Type B pancreatic cell (in vitro differentiated cells): ENCODE results near the gene RPL36AL. TPM values are rescaled to one million over a fixed set of nuclear protein-coding genes. Genes with fewer than 3 reads are reported as not detected.
"Not testable (repeated sequence)": the region's sequence is repeated elsewhere in the genome, so short reads cannot be mapped to it uniquely, and the experiment has no call there.

ENCODE experiments used
- DNase-seq: peaks from one replicate; pipeline ENCODE4 v3.0.0; 2021; ENCODE audit warnings: mixed read lengths; ENCODE audit not compliant: unreplicated experiment; ENCODE audit errors: extremely low spot score
- H3K27ac Mint-ChIP-seq: 2 replicates; pipeline ENCODE4 v1.8.0; 2021; ENCODE audit warnings: mild to moderate bottlenecking, mixed read lengths
- H3K27me3 Mint-ChIP-seq: 2 replicates; pipeline ENCODE4 v1.8.0; 2021; ENCODE audit warnings: mixed read lengths
- H3K36me3 Mint-ChIP-seq: 2 replicates; pipeline ENCODE4 v1.8.0; 2021; ENCODE audit warnings: mixed read lengths
- H3K4me1 Mint-ChIP-seq: one replicate; pipeline ENCODE4 v1.8.0; 2021; ENCODE audit warnings: mixed read lengths; ENCODE audit not compliant: unreplicated experiment
- H3K4me3 Mint-ChIP-seq: 2 replicates; pipeline ENCODE4 v1.8.0; 2021; ENCODE audit warnings: mild to moderate bottlenecking, mixed read lengths
- H3K9me3 Mint-ChIP-seq: 2 replicates; pipeline ENCODE4 v1.8.0; 2021; ENCODE audit warnings: mixed read lengths
- CTCF ChIP-seq: fragments of 200-600 bp; sonication (generic); conservative IDR thresholded peaks from 2 replicates; pipeline ENCODE4 v1.5.0; 2021; ENCODE audit warnings: antibody characterized with exemption, mild to moderate bottlenecking
- total RNA-seq: library from RNA; stranded (reverse); gene quantifications from 2 replicates; pipeline ENCODE4 v1.2.1, GENCODE V29; 2021; ENCODE audit warnings: low replicate concordance

Gene RPL36AL
- total RNA-seq, 1 donor from 2014 or later = 134 TPM

GRCh38 chr14:49585803-49586672 is 34.4 kb downstream of the RPL36AL start, which contains the start of gene RPS29:
RPS29 (minus strand) TSS chr14:49586380; CDS start chr14:49586346, 34 bp downstream.
- DNase-seq = peak; percentile 98
- no peak for TF ChIP-seq CTCF
- no peaks in the 10 kb centered on the region for H3K9me3 Mint-ChIP-seq
- peaks cover 8% of the 10 kb centered on the region for H3K27me3 Mint-ChIP-seq
- peak within 1 kb of the TSS; percentile 93 for H3K4me3 Mint-ChIP-seq
- H3K36me3 Mint-ChIP-seq = peaks cover 37% of the 10 kb centered on the region
- peaks cover 29% of the 10 kb centered on the region for H3K4me1 Mint-ChIP-seq
- H3K27ac Mint-ChIP-seq = peak within 1 kb of the TSS; percentile 99

- Mint-ChIP-seq H3K36me3 (peaks cover 38% of the 10 kb centered on the region), H3K4me1 (peaks cover 29% of the 10 kb centered on the region), H3K27ac (peak overlapping the region; percentile 99), H3K4me3 (peak overlapping the region; percentile 93)
- H3K9me3 Mint-ChIP-seq, DNase-seq, H3K27me3 Mint-ChIP-seq: not testable (repeated sequence)
Measured at GRCh38 chr14:49584981-49585640, 35.3 kb downstream of the RPL36AL start.

GRCh38 chr14:49584058-49584457 is 36.4 kb downstream of the RPL36AL start:
- no peak for DNase-seq
- Mint-ChIP-seq H3K27me3 (peaks cover 8% of the 10 kb centered on the region), H3K9me3 (no peaks in the 10 kb centered on the region), H3K4me1 (peaks cover 34% of the 10 kb centered on the region), H3K27ac (peak overlapping the region; percentile 99), H3K4me3 (peak overlapping the region; percentile 93), H3K36me3 (peaks cover 38% of the 10 kb centered on the region)
- no peak for TF ChIP-seq CTCF

- Mint-ChIP-seq H3K4me3 (peak overlapping the region; percentile 93), H3K36me3 (peaks cover 38% of the 10 kb centered on the region), H3K4me1 (peaks cover 34% of the 10 kb centered on the region), H3K27ac (peak overlapping the region; percentile 99), H3K9me3 (no peaks in the 10 kb centered on the region), H3K27me3 (peaks cover 8% of the 10 kb centered on the region)
- no peak for DNase-seq
- TF ChIP-seq CTCF = no peak
Measured at GRCh38 chr14:49583629-49584028, 36.8 kb downstream of the RPL36AL start.

- Mint-ChIP-seq H3K9me3 (no peaks in the 10 kb centered on the region), H3K27ac (peak overlapping the region; percentile 26)
Measured at GRCh38 chr14:49582113-49582977, 38.1 kb downstream of the RPL36AL start.

More at GRCh38 chr14:49582113-49582977, 38.1 kb downstream of the RPL36AL start:
- H3K36me3 Mint-ChIP-seq = peaks cover 45% of the 10 kb centered on the region
- DNase-seq = no peak
- peaks cover 34% of the 10 kb centered on the region for H3K4me1 Mint-ChIP-seq
- H3K4me3 Mint-ChIP-seq = peak overlapping the region; percentile 35
- H3K27me3 Mint-ChIP-seq = peaks cover 8% of the 10 kb centered on the region
- no peak for TF ChIP-seq CTCF
